Subcutaneous adipose tissue (tissue), 4 donors: ENCODE measurements around the gene NLGN1. TPM values are rescaled to one million over a fixed set of nuclear protein-coding genes. Genes with fewer than 3 reads are reported as not detected.

ENCODE experiments used
- CTCF ChIP-seq: fragments of 450-650 bp; IDR thresholded peaks from one replicate; pipeline ENCODE4 v1.5.1; 2016; ENCODE audit warnings: low read depth, mild to moderate bottlenecking, control low read depth, antibody characterized with exemption, moderate library complexity
- total RNA-seq, 4 donors: library from RNA; depleted of rRNA; stranded (reverse); fragments of >200 nt; gene quantifications; one replicate each; pipeline ENCODE4 v1.1.0, GENCODE V29; 2016

Gene NLGN1
- total RNA-seq, 4 donors from 2014 or later = 5.1 to 16.5 (median 7.9) TPM

GRCh38 chr3:173744479-173744878 is 346.9 kb downstream of the NLGN1 start:
- TF ChIP-seq CTCF = no peak

- TF ChIP-seq CTCF = no peak
Observed at GRCh38 chr3:173744895-173745294, 347.4 kb downstream of the NLGN1 start.

GRCh38 chr3:173745952-173746682 is 348.6 kb downstream of the NLGN1 start:
- TF ChIP-seq CTCF = no peak

GRCh38 chr3:173747427-173747826 is 349.9 kb downstream of the NLGN1 start:
- TF ChIP-seq CTCF = no peak

DNA sequence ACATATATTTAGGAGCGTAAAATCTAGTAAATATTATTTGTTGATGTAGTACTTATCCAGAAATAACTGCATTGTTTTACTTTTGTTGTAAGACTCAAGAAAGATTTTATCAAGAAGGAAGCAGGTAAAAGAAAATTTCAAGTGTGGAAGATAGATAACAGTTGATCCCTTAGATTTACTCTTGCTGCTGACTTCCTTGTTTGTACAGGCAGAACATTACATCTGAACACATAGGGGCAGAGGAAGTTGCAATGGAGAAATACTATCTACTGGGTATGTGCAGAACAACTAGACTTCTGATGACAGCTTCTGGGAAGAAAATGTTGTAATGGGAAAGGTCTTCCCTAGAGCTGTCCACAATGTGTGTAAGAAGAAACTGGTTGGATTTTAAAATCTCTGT is 350.6 kb downstream of the NLGN1 start:
- no peak for TF ChIP-seq CTCF

- no peak for TF ChIP-seq CTCF
Observed at GRCh38 chr3:173750095-173750494, 352.6 kb downstream of the NLGN1 start.

DNA sequence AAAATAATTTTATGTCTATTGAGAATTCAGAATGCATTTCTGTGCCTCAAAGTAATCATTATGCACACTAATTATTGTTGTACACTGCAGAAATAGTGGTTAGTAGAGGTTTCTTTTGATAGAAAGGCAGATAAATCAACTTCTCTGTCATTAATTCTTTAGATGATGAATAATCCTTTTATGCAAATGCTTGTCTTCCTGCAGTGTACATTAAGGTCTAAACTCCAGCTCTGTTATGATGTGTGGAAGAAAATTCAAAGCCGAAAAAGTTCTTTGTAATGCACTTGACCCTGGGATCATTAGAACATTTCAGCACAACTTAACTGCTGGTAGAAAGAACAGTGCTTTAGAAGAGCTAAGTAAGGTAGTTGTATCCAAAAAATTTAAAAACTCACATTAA is 353.0 kb downstream of the NLGN1 start:
- no peak for TF ChIP-seq CTCF
